Neuron (in vitro differentiated cells): Measurements from ENCODE around the gene CBX7.

Experiments
- H2AFZ ChIP-seq: one replicate; pipeline ENCODE4 v1.6.1; 2013; ENCODE audit warnings: low read depth, mild to moderate bottlenecking, inconsistent platforms, low read length, moderate library complexity
- H3K27me3 ChIP-seq: one replicate; pipeline ENCODE4 v1.6.1; 2013; ENCODE audit warnings: low read length; ENCODE audit not compliant: insufficient read depth
- H3K36me3 ChIP-seq: one replicate; pipeline ENCODE4 v1.6.1; 2013; ENCODE audit warnings: low read length; ENCODE audit not compliant: insufficient read depth
- H3K4me1 ChIP-seq: one replicate; pipeline ENCODE4 v1.6.1; 2013; ENCODE audit warnings: low read length; ENCODE audit not compliant: insufficient read depth
- H3K4me3 ChIP-seq: 2 replicates; pipeline ENCODE4 v1.5.1; 2013; ENCODE audit warnings: mild to moderate bottlenecking, low read length, moderate library complexity
- H3K9me3 ChIP-seq: one replicate; pipeline ENCODE4 v1.6.1; 2013; ENCODE audit warnings: low read length

CBX7 gene

GRCh38 chr22:39120983-39121382, 31.5 kb downstream of the CBX7 start:
- H3K4me1 ChIP-seq = peaks cover 8% of the 10 kb centered on the region
- no peaks in the 10 kb centered on the region for H3K36me3 ChIP-seq
- H3K9me3 ChIP-seq = no peaks in the 10 kb centered on the region
- no peaks in the 10 kb centered on the region for H3K27me3 ChIP-seq
- H3K4me3 ChIP-seq = no peak overlapping the region
- no peak overlapping the region for H2AFZ ChIP-seq

- Histone ChIP-seq H3K27me3 (peaks cover 14% of the 10 kb centered on the region), H3K36me3 (no peaks in the 10 kb centered on the region), H2AFZ (no peak overlapping the region), H3K9me3 (no peaks in the 10 kb centered on the region), H3K4me1 (peaks cover 15% of the 10 kb centered on the region), H3K4me3 (no peak overlapping the region)
These were observed 34.8 kb downstream of the CBX7 start for GRCh38 chr22:39117585-39118191.

GRCh38 chr22:39115977-39116621, 36.4 kb downstream of the CBX7 start:
- Histone ChIP-seq H3K27me3 (peaks cover 14% of the 10 kb centered on the region), H3K9me3 (no peaks in the 10 kb centered on the region), H2AFZ (no peak overlapping the region), H3K4me3 (no peak overlapping the region), H3K36me3 (no peaks in the 10 kb centered on the region), H3K4me1 (peaks cover 15% of the 10 kb centered on the region)

- no peak overlapping the region for H3K4me3 ChIP-seq
- H3K9me3 ChIP-seq = no peaks in the 10 kb centered on the region
- no peak overlapping the region for H2AFZ ChIP-seq
- peaks cover 15% of the 10 kb centered on the region for H3K4me1 ChIP-seq
- peaks cover 14% of the 10 kb centered on the region for H3K27me3 ChIP-seq
- no peaks in the 10 kb centered on the region for H3K36me3 ChIP-seq
These were observed 36.9 kb downstream of the CBX7 start for GRCh38 chr22:39115570-39115969.

GRCh38 chr22:39114112-39114511, 38.4 kb downstream of the CBX7 start:
- no peak overlapping the region for H3K4me3 ChIP-seq

GRCh38 chr22:39110631-39111561, 41.6 kb downstream of the CBX7 start:
- peaks cover 15% of the 10 kb centered on the region for H3K4me1 ChIP-seq
- H3K4me3 ChIP-seq = no peak overlapping the region
- H2AFZ ChIP-seq = no peak overlapping the region
- H3K27me3 ChIP-seq = peaks cover 13% of the 10 kb centered on the region
- H3K36me3 ChIP-seq = no peaks in the 10 kb centered on the region
- no peaks in the 10 kb centered on the region for H3K9me3 ChIP-seq

More at GRCh38 chr22:39114112-39114511, 38.4 kb downstream of the CBX7 start:
- Histone ChIP-seq H3K9me3 (no peaks in the 10 kb centered on the region), H3K36me3 (no peaks in the 10 kb centered on the region), H3K4me1 (peaks cover 15% of the 10 kb centered on the region), H3K27me3 (peaks cover 14% of the 10 kb centered on the region), H2AFZ (no peak overlapping the region)

GRCh38 chr22:39109361-39109760, 43.1 kb downstream of the CBX7 start:
- Histone ChIP-seq H3K36me3 (no peaks in the 10 kb centered on the region), H3K9me3 (no peaks in the 10 kb centered on the region), H3K4me1 (peaks cover 5% of the 10 kb centered on the region), H3K27me3 (peaks cover 8% of the 10 kb centered on the region), H2AFZ (no peak overlapping the region), H3K4me3 (no peak overlapping the region)

GRCh38 chr22:39108487-39108886, 44.0 kb downstream of the CBX7 start:
- Histone ChIP-seq H3K4me3 (no peak overlapping the region), H3K9me3 (no peaks in the 10 kb centered on the region), H3K27me3 (peaks cover under 1% of the 10 kb centered on the region), H2AFZ (no peak overlapping the region), H3K36me3 (no peaks in the 10 kb centered on the region), H3K4me1 (no peaks in the 10 kb centered on the region)

- H3K36me3 ChIP-seq = no peaks in the 10 kb centered on the region
- H3K4me3 ChIP-seq = no peak overlapping the region
- no peaks in the 10 kb centered on the region for H3K9me3 ChIP-seq
- H2AFZ ChIP-seq = no peak overlapping the region
- H3K4me1 ChIP-seq = no peaks in the 10 kb centered on the region
- no peaks in the 10 kb centered on the region for H3K27me3 ChIP-seq
These were observed 46.2 kb downstream of the CBX7 start for GRCh38 chr22:39106326-39106725.

GRCh38 chr22:39103431-39103830, 49.0 kb downstream of the CBX7 start:
- Histone ChIP-seq H3K4me3 (no peak overlapping the region), H3K4me1 (no peaks in the 10 kb centered on the region), H3K27me3 (no peaks in the 10 kb centered on the region), H3K36me3 (no peaks in the 10 kb centered on the region), H3K9me3 (no peaks in the 10 kb centered on the region), H2AFZ (no peak overlapping the region)

- Histone ChIP-seq H3K27me3 (no peaks in the 10 kb centered on the region), H3K4me3 (no peak overlapping the region), H2AFZ (no peak overlapping the region), H3K9me3 (no peaks in the 10 kb centered on the region), H3K4me1 (no peaks in the 10 kb centered on the region), H3K36me3 (no peaks in the 10 kb centered on the region)
These were observed 51.3 kb downstream of the CBX7 start for GRCh38 chr22:39101226-39101625.

GRCh38 chr22:39098576-39098975, 53.9 kb downstream of the CBX7 start:
- H3K27me3 ChIP-seq = no peaks in the 10 kb centered on the region
- no peaks in the 10 kb centered on the region for H3K4me1 ChIP-seq
- no peaks in the 10 kb centered on the region for H3K36me3 ChIP-seq
- H2AFZ ChIP-seq = no peak overlapping the region
- no peak overlapping the region for H3K4me3 ChIP-seq
- no peaks in the 10 kb centered on the region for H3K9me3 ChIP-seq

GRCh38 chr22:39098026-39098425, 54.5 kb downstream of the CBX7 start:
- Histone ChIP-seq H3K27me3 (peaks cover 2% of the 10 kb centered on the region), H3K4me3 (no peak overlapping the region), H3K9me3 (no peaks in the 10 kb centered on the region), H2AFZ (no peak overlapping the region), H3K36me3 (no peaks in the 10 kb centered on the region), H3K4me1 (no peaks in the 10 kb centered on the region)
